GM12892 (cell line): ENCODE measurements around the gene MXD4.

Experiments used
- POLR2A ChIP-seq: IDR thresholded peaks from 2 replicates; pipeline ENCODE4 v1.6.1; 2011; ENCODE audit warnings: low read depth, low read length, control low read depth
- POLR2AphosphoS5 ChIP-seq: IDR thresholded peaks from 2 replicates; pipeline ENCODE4 v1.6.1; 2011; ENCODE audit warnings: low read depth, low read length, control low read depth
- TAF1 ChIP-seq: IDR thresholded peaks from 2 replicates; pipeline ENCODE4 v1.6.1; 2011; ENCODE audit warnings: low read depth, mild to moderate bottlenecking, control low read depth, low read length, borderline replicate concordance

DNA sequence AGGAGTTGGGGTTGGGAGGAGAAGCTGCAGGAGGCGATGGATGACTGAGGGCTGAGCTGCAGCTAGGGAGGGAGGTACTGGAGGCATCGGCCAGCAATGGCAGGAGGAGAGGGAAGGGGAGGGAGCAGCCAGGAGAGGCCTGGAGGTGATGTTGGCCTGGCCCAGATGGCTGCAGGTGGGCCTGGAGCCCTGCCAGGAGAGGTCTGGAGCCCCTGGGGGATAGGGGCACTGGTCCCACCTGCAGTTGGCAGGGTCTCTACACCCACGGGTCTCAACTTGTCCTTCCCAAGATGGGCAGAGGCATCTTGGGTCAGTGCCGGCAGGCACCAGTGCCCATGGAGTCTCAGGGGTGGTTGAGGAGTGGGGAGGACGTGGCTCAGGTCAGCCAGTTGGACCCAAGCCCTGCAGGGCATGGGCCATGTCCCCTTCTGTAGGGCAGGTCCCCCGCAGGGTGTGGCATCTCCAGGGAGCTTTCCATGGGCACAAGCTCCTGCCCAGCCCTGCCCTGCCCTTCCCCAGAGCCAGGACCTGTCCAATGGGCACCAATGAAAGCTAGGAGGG, 2.7 kb upstream of the MXD4 start:
- TF ChIP-seq POLR2AphosphoS5, result no peak
- no peak for TF ChIP-seq POLR2A
- TF ChIP-seq TAF1, result no peak
